CD4-positive, alpha-beta T cell treated with Interleukin-21 for 1 hour (primary cell): ENCODE data around the gene DHRS2.

Source experiments
- DNase-seq: peaks from one replicate; pipeline ENCODE4 v3.0.0-alpha.2; 2020

Gene DHRS2

DNA sequence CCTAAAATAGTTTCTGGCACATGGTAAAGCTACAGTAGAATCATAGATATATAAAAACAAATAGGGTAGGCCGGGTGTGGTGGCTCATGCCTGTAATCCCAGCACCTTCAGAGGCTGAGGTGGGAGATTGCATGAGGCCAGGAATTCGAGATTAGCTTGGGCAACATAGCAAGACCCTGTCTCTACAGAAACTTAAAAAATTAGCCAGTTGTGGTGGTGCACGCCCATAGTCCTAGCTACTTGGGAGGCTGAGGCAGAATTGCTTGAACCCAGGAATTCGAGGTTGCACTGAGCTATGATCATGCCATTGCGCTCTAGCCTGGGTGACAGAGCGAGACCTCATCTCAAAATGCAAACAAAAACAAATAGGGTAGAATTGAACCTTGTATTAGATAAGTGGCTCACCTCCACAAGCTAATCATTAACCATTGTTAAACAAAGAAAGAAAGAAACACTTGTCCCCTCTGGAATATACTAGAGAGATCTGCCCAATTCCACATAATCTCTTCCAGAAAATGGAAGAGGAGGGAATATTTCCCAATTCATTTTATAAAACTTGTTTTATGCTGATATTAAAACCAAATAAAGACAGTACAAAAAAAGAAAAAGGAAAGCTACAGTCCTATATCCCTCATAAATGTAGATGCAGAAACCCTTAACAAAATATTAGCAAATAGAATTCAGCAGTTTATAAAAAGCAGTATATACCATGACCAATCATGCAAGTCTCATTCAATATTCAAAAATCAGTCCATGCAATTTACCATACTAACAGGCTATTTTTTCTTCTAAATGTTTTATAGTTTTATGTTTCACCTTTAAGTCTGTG, 22.7 kb upstream of the DHRS2 start:
- DNase-seq = no peak

GRCh38 chr14:23614395-23614828, 21.8 kb upstream of the DHRS2 start:
- no peak for DNase-seq

DNA sequence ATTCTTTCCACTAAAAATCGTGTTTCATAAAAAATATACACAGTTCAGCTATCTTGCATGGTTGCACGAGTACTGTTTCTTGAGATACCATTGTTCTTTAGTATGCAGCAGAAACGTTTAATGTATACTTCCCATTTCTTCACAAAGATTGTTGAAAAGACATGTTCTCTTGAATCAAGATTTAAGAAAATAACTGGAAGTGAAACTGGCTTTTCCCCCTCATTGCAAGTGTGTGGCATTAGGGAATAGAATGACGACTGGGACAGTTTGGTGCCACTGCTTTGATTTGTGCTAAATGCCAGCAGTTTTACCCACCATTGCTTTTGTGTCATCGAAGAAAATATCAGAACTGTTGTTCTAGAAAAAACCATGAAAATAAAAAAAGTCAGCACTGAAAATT, 20.3 kb upstream of the DHRS2 start:
- no peak for DNase-seq

DNA sequence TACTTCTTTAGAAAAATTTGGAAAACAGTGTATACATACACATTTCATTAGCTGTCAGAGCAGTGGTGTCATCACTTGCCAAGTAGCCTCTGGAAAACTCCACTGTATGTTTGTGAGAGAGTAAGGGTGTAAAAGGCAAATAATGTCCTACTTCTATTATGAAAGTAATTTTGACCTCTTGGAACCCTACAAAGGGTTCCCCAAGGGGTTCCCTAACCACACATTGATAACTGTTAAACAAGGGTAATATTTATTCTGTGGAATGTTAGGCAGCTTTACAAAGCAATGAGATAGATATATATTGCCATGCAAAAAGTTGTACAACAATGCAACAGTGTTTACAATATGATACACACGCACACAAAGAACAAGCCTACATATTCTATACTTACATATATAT, 18.6 kb upstream of the DHRS2 start:
- DNase-seq = no peak

GRCh38 chr14:23618415-23618988, 17.7 kb upstream of the DHRS2 start:
- DNase-seq = no peak

DNA sequence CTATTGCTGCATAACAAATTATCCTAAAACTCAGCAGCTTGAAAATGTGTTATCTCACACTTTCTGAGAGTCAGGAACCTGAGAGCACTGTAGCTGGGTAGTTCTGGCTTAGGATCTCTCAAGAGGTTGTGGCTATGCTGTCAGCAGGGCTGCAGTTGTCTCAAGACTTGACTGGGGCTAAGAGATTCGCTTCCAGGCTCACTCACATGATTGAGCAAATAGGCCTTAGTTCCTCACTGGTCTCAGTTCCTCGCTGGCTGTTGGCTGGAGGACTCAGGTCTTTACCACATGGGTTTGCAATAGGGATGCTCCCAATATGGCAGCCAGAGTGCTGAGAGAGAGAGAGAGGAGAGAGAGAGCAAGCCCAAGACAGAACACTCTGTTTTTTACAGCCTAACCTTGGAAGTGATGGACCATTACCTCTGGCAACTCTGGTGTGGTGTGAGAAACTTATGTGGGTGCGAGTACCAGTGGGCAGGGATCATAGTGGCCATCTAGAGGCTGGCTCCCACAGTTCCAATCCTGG, 15.9 kb upstream of the DHRS2 start:
- no peak for DNase-seq

GRCh38 chr14:23621204-23621931, 14.8 kb upstream of the DHRS2 start:
- DNase-seq = no peak

DNA sequence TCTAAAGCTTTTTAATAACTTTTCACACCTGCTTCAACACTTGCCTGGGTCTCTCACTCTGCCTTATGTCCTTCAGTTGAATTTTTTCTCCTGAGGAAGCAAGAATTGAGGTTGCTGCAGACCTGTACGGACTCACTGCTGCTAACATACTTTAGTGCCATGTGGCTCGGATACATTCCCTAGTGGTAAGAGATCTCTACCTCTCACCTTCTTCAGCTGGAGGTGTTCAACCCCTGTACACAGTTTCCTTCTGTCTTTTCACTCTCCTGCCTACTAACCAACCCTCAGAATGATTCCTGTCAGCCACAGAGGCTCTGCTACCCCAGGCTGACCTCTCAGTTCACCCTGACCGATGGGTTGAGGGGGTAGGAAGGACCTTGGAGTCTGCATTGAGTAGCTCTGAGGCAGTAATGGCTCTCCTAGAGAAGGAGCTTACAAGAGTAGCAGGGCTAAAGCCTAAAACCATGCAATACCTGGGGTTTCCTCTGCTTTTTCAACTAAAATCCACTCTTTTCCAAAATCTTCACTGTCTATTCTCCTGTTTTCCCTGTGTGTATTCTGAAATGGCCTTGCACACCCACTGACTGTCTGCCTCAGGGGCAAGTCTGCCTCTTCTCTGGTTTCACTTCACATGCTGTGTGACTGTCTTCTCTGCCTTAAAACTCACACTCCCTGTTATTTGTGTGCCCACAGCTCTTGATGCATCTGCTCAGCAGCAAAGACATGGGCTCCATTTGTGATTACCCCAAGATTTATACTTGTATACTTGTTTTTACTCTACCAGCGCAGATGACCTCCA, 14.0 kb upstream of the DHRS2 start:
- no peak for DNase-seq

DNA sequence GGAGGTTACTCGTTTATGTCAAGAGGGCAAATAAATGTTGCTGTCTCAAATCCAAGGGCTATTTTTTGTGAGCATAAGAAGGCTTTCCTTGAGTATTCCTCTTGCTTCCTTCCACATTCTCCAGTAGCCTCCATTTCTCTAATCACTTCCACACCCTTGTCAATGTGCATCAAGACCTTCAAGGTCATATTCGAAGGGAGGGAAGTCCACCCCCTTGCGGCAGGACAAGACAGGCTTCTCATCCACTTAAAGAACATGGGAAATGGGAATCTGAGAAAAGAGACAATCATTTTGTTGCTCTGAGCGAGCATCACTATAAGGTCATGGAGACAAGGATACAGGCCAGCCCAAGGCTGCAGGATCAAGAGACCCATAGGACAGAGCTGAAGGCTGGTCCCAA, 13.2 kb upstream of the DHRS2 start:
- DNase-seq = no peak

DNA sequence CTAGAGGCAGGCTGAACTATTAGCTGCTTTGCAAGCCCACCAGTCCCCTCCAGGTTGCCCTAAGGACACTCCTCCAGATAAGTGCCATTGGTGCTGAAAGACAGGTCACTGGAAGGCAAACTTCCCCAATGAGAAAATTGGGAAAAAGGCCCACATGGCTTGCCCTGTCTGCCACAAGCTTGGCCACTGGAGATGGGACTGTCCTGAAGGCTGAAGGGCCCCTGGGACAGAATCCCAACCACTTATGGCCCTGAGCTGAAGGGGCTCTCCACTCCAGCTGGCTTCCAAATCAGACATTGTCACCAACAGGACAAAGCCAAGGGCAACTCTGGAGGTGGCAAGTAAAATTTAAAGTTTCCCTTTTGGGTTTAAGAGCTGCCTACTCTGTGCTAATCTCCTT, 12.2 kb upstream of the DHRS2 start:
- no peak for DNase-seq

- DNase-seq = no peak
Observed at GRCh38 chr14:23624830-23625404, 11.2 kb upstream of the DHRS2 start.

DNA sequence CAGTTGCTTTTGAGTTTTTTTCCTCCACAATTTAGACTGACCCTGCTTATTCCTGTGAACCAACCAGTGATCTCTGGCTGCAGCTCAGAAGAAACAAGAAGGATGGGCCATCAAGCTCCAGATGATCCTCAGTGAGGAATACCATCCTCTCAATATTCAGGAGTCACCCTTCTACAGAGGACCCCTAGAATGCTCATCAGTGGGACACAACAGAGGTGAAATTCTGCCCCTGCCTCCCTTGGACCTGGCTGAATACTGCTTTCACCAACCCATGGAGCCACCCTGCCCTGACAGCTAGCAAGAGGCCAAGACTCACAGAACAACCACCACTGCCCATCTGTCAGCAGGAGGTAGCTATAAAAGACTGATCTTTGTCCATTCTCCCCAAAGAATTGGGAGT, 9.2 kb upstream of the DHRS2 start:
- no peak for DNase-seq

DNA sequence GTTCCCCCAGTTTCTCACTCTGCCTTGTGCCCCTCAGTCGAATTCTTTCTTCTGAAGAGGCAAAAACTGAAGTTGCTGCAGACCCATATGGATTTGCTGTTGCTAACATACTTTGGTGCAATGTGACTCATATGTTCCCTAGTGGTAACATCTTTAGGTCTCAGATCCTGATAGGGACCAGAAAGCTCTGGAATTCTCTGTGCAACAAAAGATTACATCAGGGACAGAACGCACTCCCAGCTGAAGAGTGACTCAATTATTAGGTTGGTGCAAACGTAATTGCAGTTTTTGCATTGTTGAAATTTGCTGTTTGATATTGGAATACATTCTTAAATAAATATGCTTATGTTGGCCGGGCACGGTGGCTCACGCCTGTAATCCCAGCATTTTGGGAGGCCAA, 8.2 kb upstream of the DHRS2 start:
- no peak for DNase-seq

GRCh38 chr14:23629204-23629603, 7.0 kb upstream of the DHRS2 start:
- DNase-seq = no peak

DNA sequence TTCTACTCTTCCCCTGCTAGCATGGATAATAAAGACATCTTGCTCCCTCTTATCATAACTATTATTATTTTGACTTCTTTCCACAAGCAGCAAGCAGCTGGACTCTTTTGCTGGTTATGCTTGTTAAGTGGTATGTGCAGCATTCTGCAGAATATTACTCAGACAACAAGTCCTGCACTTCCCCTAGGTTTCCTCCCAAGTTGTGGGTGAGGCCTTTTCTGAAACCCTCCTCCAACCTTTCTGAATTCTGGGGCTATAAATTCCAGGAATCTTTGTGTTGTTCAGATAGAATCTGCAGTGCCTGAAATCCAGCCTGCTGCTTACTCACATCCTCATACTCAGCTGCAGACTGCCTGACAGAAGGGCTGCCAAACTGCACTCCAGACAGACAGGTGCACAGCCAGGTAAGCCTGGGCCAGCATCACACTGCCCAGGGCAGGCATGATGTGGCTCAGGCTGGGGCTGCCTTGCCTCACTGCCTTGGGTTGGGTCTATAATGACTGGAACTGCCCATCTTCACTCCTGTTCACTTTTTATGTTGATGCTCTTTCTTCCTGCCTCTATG, 6.2 kb upstream of the DHRS2 start:
- DNase-seq = no peak

- no peak for DNase-seq
Observed at GRCh38 chr14:23630687-23631086, 5.5 kb upstream of the DHRS2 start.

GRCh38 chr14:23631234-23631633, 4.9 kb upstream of the DHRS2 start:
- DNase-seq = no peak

DNA sequence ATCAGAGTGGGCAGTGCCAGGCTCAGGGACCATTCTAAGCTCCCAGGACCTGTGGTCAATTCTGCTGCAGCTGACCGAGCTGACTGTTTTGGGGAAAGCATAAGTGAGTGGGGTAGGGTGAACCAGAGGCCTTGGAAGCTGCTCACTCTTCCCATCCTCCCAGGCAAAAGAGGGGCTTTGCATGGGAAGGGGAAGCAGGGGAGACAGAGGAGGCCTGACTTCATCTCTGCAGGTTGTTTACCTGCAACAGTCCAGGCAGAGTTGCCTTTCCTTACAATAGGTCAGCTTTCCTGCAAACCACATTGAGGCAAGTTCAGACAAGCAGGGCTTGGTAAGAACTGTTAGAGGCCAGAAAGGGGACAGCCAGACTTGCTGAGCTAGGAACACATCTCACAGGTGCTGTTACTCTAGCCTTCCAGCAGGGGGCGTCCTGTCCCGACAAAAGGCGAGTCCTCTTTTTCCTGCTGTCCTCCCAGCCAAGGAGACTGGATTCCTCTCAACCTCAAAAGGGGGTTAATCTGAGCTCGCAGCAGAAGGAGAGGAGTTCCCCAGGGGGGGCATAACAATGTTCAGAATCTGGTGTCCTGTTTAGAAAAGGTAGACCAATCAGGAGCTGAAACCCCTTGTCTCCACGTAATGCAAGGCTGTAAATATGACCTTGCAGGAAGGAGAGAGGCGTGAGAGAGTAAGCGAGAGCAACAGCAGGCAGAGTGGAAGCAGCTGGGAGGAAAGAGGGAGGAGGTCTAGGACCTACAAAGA, 4.3 kb upstream of the DHRS2 start:
- DNase-seq = peak; percentile 67

GRCh38 chr14:23632461-23633159, 3.6 kb upstream of the DHRS2 start:
- no peak for DNase-seq

DNA sequence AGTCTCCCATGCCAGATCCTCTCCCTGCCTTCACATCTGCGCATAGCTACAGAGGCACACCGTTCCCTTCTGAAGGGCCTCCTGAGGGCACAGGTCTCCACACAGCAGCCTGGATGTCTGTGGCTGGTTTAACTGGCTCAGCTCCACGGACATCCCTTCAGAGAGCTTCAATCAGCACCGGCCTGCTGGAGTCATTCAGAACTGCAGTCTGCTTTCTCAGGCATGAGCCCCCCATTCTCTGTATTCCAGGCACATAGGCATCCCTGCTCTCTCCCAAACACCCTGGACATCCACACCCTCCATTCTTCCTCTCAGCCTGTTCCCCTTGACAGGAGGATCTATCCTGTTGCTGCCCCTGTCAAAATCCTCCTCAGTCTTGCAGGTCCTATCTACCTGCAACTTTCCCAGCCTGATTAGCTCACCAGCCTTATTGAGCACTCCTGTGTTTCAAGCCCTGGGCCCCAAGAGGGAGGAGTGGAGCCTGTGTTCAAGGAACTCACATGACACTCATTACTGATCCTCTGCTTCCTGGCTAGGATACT, 2.9 kb upstream of the DHRS2 start:
- DNase-seq = no peak
